ENCODE measurements around the gene BAZ2A.
A peak's percentile ranks its signal among the peaks of the same experiment; 100 is the strongest.

BAZ2A gene

DNA sequence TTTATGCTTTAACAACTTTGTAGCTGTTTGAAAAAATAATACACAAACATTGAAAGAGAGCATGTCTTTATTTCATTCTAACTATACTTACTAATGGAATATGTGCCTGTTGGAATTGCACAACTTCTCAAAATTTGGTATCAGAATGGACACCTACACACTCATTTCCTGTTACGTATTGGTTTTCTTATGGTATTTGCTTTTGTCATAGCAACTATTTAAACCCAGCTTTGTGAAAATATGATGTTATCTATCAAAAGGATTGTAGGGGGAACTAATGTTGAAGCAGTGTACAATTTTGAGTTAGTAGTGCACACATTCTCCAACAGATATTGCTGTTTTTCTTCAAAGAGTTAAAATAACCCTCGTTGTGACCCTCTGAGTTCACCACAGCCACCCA, 55.9 kb downstream of the BAZ2A start:
- Histone ChIP-seq H3K79me2 (ENCODE audit: control insufficient read depth, insufficient read depth, low read length, unreplicated experiment) (no peaks in the 10 kb centered on the region), H3K4me3 (ENCODE audit: low read depth, low read length) (no peak overlapping the region), H3K4me1 (ENCODE audit: control insufficient read depth, insufficient read depth, low read length, unreplicated experiment) (peaks cover 23% of the 10 kb centered on the region), H2AFZ (ENCODE audit: low read length, unreplicated experiment) (no peak overlapping the region), H3K27me3 (ENCODE audit: insufficient read depth, low read length) (no peaks in the 10 kb centered on the region), H3K27ac (ENCODE audit: low read depth, low read length) (peak overlapping the region; percentile 81), H3K36me3 (ENCODE audit: insufficient read depth, low read length) (peaks cover 4% of the 10 kb centered on the region)

- Histone ChIP-seq H3K79me2 (ENCODE audit: control insufficient read depth, insufficient read depth, low read length, unreplicated experiment) (no peaks in the 10 kb centered on the region), H3K4me1 (ENCODE audit: control insufficient read depth, insufficient read depth, low read length, unreplicated experiment) (peaks cover 26% of the 10 kb centered on the region), H3K4me3 (ENCODE audit: low read depth, low read length) (no peak overlapping the region), H3K27me3 (ENCODE audit: insufficient read depth, low read length) (no peaks in the 10 kb centered on the region), H3K27ac (ENCODE audit: low read depth, low read length) (peak overlapping the region; percentile 14; the same call in 1 of the 2 replicates), H2AFZ (ENCODE audit: low read length, unreplicated experiment) (no peak overlapping the region), H3K36me3 (ENCODE audit: insufficient read depth, low read length) (peaks cover 4% of the 10 kb centered on the region)
These were observed 57.8 kb downstream of the BAZ2A start for GRCh38 chr12:56572288-56572687.

GRCh38 chr12:56571121-56571520, 59.0 kb downstream of the BAZ2A start:
- H3K36me3 ChIP-seq (ENCODE audit: insufficient read depth, low read length) = peaks cover 4% of the 10 kb centered on the region
- H3K4me1 ChIP-seq (ENCODE audit: control insufficient read depth, insufficient read depth, low read length, unreplicated experiment) = peaks cover 26% of the 10 kb centered on the region
- no peaks in the 10 kb centered on the region for H3K79me2 ChIP-seq (ENCODE audit: control insufficient read depth, insufficient read depth, low read length, unreplicated experiment)
- no peak overlapping the region for H3K27ac ChIP-seq (ENCODE audit: low read depth, low read length)
- H2AFZ ChIP-seq (ENCODE audit: low read length, unreplicated experiment) = no peak overlapping the region
- no peak overlapping the region for H3K4me3 ChIP-seq (ENCODE audit: low read depth, low read length)
- no peaks in the 10 kb centered on the region for H3K27me3 ChIP-seq (ENCODE audit: insufficient read depth, low read length)

DNA sequence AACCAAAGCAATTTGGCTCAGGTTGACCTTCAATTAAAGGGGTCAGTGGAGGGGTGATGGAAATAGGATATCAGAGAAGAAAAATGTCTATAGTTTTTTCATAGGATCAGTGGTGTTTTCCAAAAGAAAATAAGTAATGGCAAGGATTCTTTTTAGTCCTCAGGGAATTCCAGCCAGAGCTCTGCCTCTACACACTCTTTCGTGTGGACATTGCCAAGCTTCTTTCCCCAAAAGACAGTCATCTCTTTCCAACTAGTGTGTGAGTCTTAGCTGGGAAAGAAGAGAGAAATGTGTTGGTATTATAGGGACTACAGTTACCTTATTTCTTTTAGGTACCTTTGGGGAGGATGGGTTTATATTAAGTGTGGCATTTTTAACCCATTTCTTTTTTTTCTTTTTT, 62.0 kb downstream of the BAZ2A start:
- H3K27ac ChIP-seq (ENCODE audit: low read depth, low read length) = no peak overlapping the region
- H3K4me3 ChIP-seq (ENCODE audit: low read depth, low read length) = no peak overlapping the region
- H2AFZ ChIP-seq (ENCODE audit: low read length, unreplicated experiment) = no peak overlapping the region
- no peaks in the 10 kb centered on the region for H3K27me3 ChIP-seq (ENCODE audit: insufficient read depth, low read length)
- no peaks in the 10 kb centered on the region for H3K79me2 ChIP-seq (ENCODE audit: control insufficient read depth, insufficient read depth, low read length, unreplicated experiment)
- peaks cover 4% of the 10 kb centered on the region for H3K36me3 ChIP-seq (ENCODE audit: insufficient read depth, low read length)
- H3K4me1 ChIP-seq (ENCODE audit: control insufficient read depth, insufficient read depth, low read length, unreplicated experiment) = peaks cover 24% of the 10 kb centered on the region

DNA sequence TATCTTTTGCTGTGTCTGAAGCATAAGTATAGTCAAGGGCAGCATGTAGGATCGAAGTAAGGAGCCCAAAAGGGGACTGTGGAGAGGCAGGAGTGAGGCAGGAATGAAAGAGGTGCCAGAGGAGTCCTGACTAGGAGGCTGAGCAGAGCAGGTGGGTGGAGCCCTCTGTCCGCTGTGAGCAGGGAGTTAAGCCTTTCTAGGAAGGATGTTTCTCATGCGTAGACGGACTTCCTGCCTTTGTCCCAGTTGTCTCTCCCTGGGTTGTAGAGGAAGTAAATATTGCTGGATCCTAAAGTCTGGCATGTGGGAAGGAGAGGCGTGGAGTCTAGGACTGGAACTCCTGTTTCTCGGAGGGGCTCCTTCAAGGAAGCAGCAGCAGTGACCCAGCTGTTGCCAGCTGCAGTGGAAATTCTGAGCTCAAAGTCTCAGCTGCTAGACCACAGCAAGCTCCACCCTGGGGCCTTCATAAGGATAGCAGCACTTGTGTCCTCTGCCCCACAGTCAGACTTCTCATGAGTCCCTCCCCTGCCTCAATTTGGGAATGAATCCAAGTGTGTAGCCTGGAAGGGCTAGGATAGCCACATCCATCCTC, 64.5 kb downstream of the BAZ2A start:
- Histone ChIP-seq H3K4me1 (ENCODE audit: control insufficient read depth, insufficient read depth, low read length, unreplicated experiment) (peaks cover 24% of the 10 kb centered on the region), H3K27ac (ENCODE audit: low read depth, low read length) (peak overlapping the region; percentile 40), H2AFZ (ENCODE audit: low read length, unreplicated experiment) (no peak overlapping the region), H3K79me2 (ENCODE audit: control insufficient read depth, insufficient read depth, low read length, unreplicated experiment) (peaks cover 6% of the 10 kb centered on the region), H3K4me3 (ENCODE audit: low read depth, low read length) (no peak overlapping the region), H3K36me3 (ENCODE audit: insufficient read depth, low read length) (no peaks in the 10 kb centered on the region), H3K27me3 (ENCODE audit: insufficient read depth, low read length) (no peaks in the 10 kb centered on the region)

DNA sequence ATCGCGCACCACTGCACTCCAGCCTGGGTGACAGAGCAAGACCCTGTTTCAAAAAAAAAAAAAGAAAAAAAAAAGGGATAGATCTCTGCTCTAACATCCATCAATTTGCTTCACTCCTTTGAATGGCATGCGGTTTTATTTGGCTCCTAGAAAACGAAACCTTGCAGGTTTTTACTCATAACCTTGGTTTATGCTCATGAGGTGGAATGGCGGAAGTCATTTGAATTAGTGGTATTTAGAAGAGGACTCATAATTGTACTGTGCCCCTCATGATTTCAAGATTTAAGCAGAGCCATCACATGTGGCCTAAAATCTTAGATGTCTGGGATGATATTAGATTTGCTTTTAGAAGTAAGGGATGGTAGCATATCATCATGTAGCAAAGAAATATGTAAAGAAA, 79.1 kb downstream of the BAZ2A start:
- peaks cover 3% of the 10 kb centered on the region for H3K4me1 ChIP-seq (ENCODE audit: control insufficient read depth, insufficient read depth, low read length, unreplicated experiment)
- H3K79me2 ChIP-seq (ENCODE audit: control insufficient read depth, insufficient read depth, low read length, unreplicated experiment) = peaks cover 62% of the 10 kb centered on the region
- H3K27me3 ChIP-seq (ENCODE audit: insufficient read depth, low read length) = no peaks in the 10 kb centered on the region
- H3K4me3 ChIP-seq (ENCODE audit: low read depth, low read length) = no peak overlapping the region
- no peak overlapping the region for H3K27ac ChIP-seq (ENCODE audit: low read depth, low read length)
- H2AFZ ChIP-seq (ENCODE audit: low read length, unreplicated experiment) = no peak overlapping the region
- no peaks in the 10 kb centered on the region for H3K36me3 ChIP-seq (ENCODE audit: insufficient read depth, low read length)

- H3K4me3 ChIP-seq (ENCODE audit: low read depth, low read length) = no peak overlapping the region
- no peaks in the 10 kb centered on the region for H3K4me1 ChIP-seq (ENCODE audit: control insufficient read depth, insufficient read depth, low read length, unreplicated experiment)
- no peaks in the 10 kb centered on the region for H3K27me3 ChIP-seq (ENCODE audit: insufficient read depth, low read length)
- H3K36me3 ChIP-seq (ENCODE audit: insufficient read depth, low read length) = no peaks in the 10 kb centered on the region
- H3K79me2 ChIP-seq (ENCODE audit: control insufficient read depth, insufficient read depth, low read length, unreplicated experiment) = peaks cover 62% of the 10 kb centered on the region
- H3K27ac ChIP-seq (ENCODE audit: low read depth, low read length) = no peak overlapping the region
- H2AFZ ChIP-seq (ENCODE audit: low read length, unreplicated experiment) = no peak overlapping the region
These were observed 83.4 kb downstream of the BAZ2A start for GRCh38 chr12:56546680-56547079.

Data from ACC112 (cell line).